Measurements from ENCODE around the gene DNAJC3. TPM values are rescaled to one million over a fixed set of nuclear protein-coding genes. Genes with fewer than 3 reads are reported as not detected.

Gene DNAJC3
- total and polyA plus RNA-seq, 2 donors from 2014 or later = 20.1 to 65.9 TPM

GRCh38 chr13:95647321-95647720, 29.6 kb upstream of the DNAJC3 start:
- Histone ChIP-seq H3K4me3 (ENCODE audit: low read length in 3 of 3) (no peak overlapping the region), H3K27me3 (ENCODE audit: control insufficient read depth, insufficient read depth, low read length) (no peaks in the 10 kb centered on the region), H3K9ac (ENCODE audit: low read length in 3 of 3) (no peak overlapping the region), H3K36me3 (ENCODE audit: control insufficient read depth in 2 of 3, insufficient read depth in 3 of 3, low read length in 3 of 3) (no peaks in the 10 kb centered on the region), H3K9me3 (ENCODE audit: control insufficient read depth in 2 of 3, insufficient read depth in 1 of 3, low read length in 3 of 3) (no peaks in the 10 kb centered on the region), H3K27ac (ENCODE audit: low read depth in 2 of 2, low read length in 2 of 2) (no peak overlapping the region), H3K4me1 (ENCODE audit: control insufficient read depth in 2 of 3, insufficient read depth in 2 of 3, low read depth in 1 of 3, low read length in 3 of 3) (peaks cover 0 to 4% (median 0%) of the 10 kb centered on the region in 3 donors)
- intact Hi-C loops (cut with DNase I) = no loop called here
- DNase-seq (no peak), FAIRE-seq (no peak)
- TF ChIP-seq CTCF (IDR thresholded peaks at IDR 0.05; ENCODE audit: borderline replicate concordance, extremely low read depth, insufficient read depth) = no peak

- no peak for TF ChIP-seq CTCF (IDR thresholded peaks at IDR 0.05; ENCODE audit: borderline replicate concordance, extremely low read depth, insufficient read depth)
- Histone ChIP-seq H3K9ac (ENCODE audit: low read length in 3 of 3) (no peak overlapping the region), H3K4me1 (ENCODE audit: control insufficient read depth in 2 of 3, insufficient read depth in 2 of 3, low read depth in 1 of 3, low read length in 3 of 3) (no peaks in the 10 kb centered on the region), H3K27ac (ENCODE audit: low read depth in 2 of 2, low read length in 2 of 2) (no peak overlapping the region), H3K4me3 (ENCODE audit: low read length in 3 of 3) (no peak overlapping the region), H3K36me3 (ENCODE audit: control insufficient read depth in 2 of 3, insufficient read depth in 3 of 3, low read length in 3 of 3) (no peaks in the 10 kb centered on the region), H3K9me3 (ENCODE audit: control insufficient read depth in 2 of 3, insufficient read depth in 1 of 3, low read length in 3 of 3) (no peaks in the 10 kb centered on the region), H3K27me3 (ENCODE audit: control insufficient read depth, insufficient read depth, low read length) (no peaks in the 10 kb centered on the region)
- FAIRE-seq = no peak
- intact Hi-C loops (cut with DNase I) = no loop called here
- no peak for DNase-seq
Observed at GRCh38 chr13:95650696-95651095, 26.2 kb upstream of the DNAJC3 start.

- Histone ChIP-seq H3K4me1 (ENCODE audit: control insufficient read depth in 2 of 3, insufficient read depth in 2 of 3, low read depth in 1 of 3, low read length in 3 of 3) (no peaks in the 10 kb centered on the region), H3K27ac (ENCODE audit: low read depth in 2 of 2, low read length in 2 of 2) (no peak overlapping the region), H3K9ac (ENCODE audit: low read length in 3 of 3) (no peak overlapping the region), H3K9me3 (ENCODE audit: control insufficient read depth in 2 of 3, insufficient read depth in 1 of 3, low read length in 3 of 3) (no peaks in the 10 kb centered on the region), H3K27me3 (ENCODE audit: control insufficient read depth, insufficient read depth, low read length) (no peaks in the 10 kb centered on the region), H3K4me3 (ENCODE audit: low read length in 3 of 3) (no peak overlapping the region), H3K36me3 (ENCODE audit: control insufficient read depth in 2 of 3, insufficient read depth in 3 of 3, low read length in 3 of 3) (no peaks in the 10 kb centered on the region)
- DNase-seq (no peak), FAIRE-seq (no peak)
- intact Hi-C loops (cut with DNase I) = no loop called here
- no peak for TF ChIP-seq CTCF (IDR thresholded peaks at IDR 0.05; ENCODE audit: borderline replicate concordance, extremely low read depth, insufficient read depth)
Observed at GRCh38 chr13:95652244-95652764, 24.6 kb upstream of the DNAJC3 start.

GRCh38 chr13:95652821-95653220, 24.1 kb upstream of the DNAJC3 start:
- H3K4me1 ChIP-seq (ENCODE audit: control insufficient read depth in 2 of 3, insufficient read depth in 2 of 3, low read depth in 1 of 3, low read length in 3 of 3) = no peaks in the 10 kb centered on the region
- no peak overlapping the region for H3K4me3 ChIP-seq (ENCODE audit: low read length in 3 of 3)
- no peak for TF ChIP-seq CTCF (IDR thresholded peaks at IDR 0.05; ENCODE audit: borderline replicate concordance, extremely low read depth, insufficient read depth)
- no peak for DNase-seq
- H3K9me3 ChIP-seq (ENCODE audit: control insufficient read depth in 2 of 3, insufficient read depth in 1 of 3, low read length in 3 of 3) = no peaks in the 10 kb centered on the region
- no peak overlapping the region for H3K9ac ChIP-seq (ENCODE audit: low read length in 3 of 3)
- intact Hi-C loops (cut with DNase I) = no loop called here
- no peak overlapping the region for H3K27ac ChIP-seq (ENCODE audit: low read depth in 2 of 2, low read length in 2 of 2)
- FAIRE-seq = no peak
- H3K27me3 ChIP-seq (ENCODE audit: control insufficient read depth, insufficient read depth, low read length) = no peaks in the 10 kb centered on the region
- no peaks in the 10 kb centered on the region for H3K36me3 ChIP-seq (ENCODE audit: control insufficient read depth in 2 of 3, insufficient read depth in 3 of 3, low read length in 3 of 3)

Measured in kidney (tissue), 14 donors.